HL-60 (cell line): Measurements from ENCODE around the gene CST9.

ENCODE experiments used
- DNase-seq, 2 experiments: peaks; one replicate each; pipeline ENCODE4 v3.0.0-alpha.2; 2010 to 2020; ENCODE audit warnings: low read depth in 1 of 2, low spot score in 1 of 2
- H3K27ac ChIP-seq: fragments of 250-450 bp; sonication (Bioruptor Pico); replicated peaks from 2 replicates; pipeline ENCODE4 v1.5.1; 2020; ENCODE audit warnings: mild to moderate bottlenecking, moderate library complexity
- H3K27me3 ChIP-seq: fragments of 250-450 bp; sonication (Bioruptor Pico); 2 replicates; pipeline ENCODE4 v1.5.1; 2021; ENCODE audit warnings: mild to moderate bottlenecking, moderate library complexity; ENCODE audit not compliant: insufficient read depth, poor library complexity, severe bottlenecking
- H3K4me3 ChIP-seq: replicated peaks from 2 replicates; pipeline ENCODE4 v1.5.1; 2011; ENCODE audit warnings: mild to moderate bottlenecking, control low read depth, low read length; ENCODE audit not compliant: insufficient read depth
- CTCF ChIP-seq: IDR thresholded peaks from one replicate; pipeline ENCODE4 v1.5.1; 2011; ENCODE audit warnings: low read length, control low read depth, inconsistent platforms; ENCODE audit not compliant: insufficient read depth
- GABPA ChIP-seq: IDR thresholded peaks from 2 replicates; pipeline ENCODE4 v1.6.1; 2012; ENCODE audit warnings: low read depth
- POLR2AphosphoS5 ChIP-seq: IDR thresholded peaks from 2 replicates; pipeline ENCODE4 v1.6.1; 2012; ENCODE audit warnings: low read depth
- REST ChIP-seq: IDR thresholded peaks from 2 replicates; pipeline ENCODE4 v1.6.1; 2012; ENCODE audit warnings: low read depth; ENCODE audit not compliant: insufficient replicate concordance
- SPI1 ChIP-seq: IDR thresholded peaks from 2 replicates; pipeline ENCODE4 v1.6.1; 2012; ENCODE audit warnings: low read depth, mild to moderate bottlenecking, borderline replicate concordance

CST9 gene

GRCh38 chr20:23646106-23646873 lies 40.6 kb upstream of the CST9 start:
- Histone ChIP-seq H3K27ac (no peak overlapping the region), H3K27me3 (no peaks in the 10 kb centered on the region), H3K4me3 (no peak overlapping the region)
- no peak for TF ChIP-seq CTCF
- TF ChIP-seq SPI1: peak; percentile 24; the same call in 1 of the 2 replicates
- no peak for TF ChIP-seq GABPA
- TF ChIP-seq REST: no peak
- TF ChIP-seq POLR2AphosphoS5: no peak
- no peak for DNase-seq

GRCh38 chr20:23645575-23645974 lies 39.9 kb upstream of the CST9 start:
- TF ChIP-seq CTCF (no peak), POLR2AphosphoS5 (no peak), SPI1 (no peak), REST (no peak), GABPA (no peak)

GRCh38 chr20:23644164-23644563 lies 38.4 kb upstream of the CST9 start:
- TF ChIP-seq GABPA (no peak), CTCF (no peak), SPI1 (no peak), POLR2AphosphoS5 (no peak), REST (no peak)
- DNase-seq: no peak

More at GRCh38 chr20:23645575-23645974, 39.9 kb upstream of the CST9 start:
- H3K27me3 ChIP-seq: no peaks in the 10 kb centered on the region
- no peak overlapping the region for H3K4me3 ChIP-seq
- DNase-seq: no peak
- H3K27ac ChIP-seq: no peak overlapping the region

More at GRCh38 chr20:23644164-23644563, 38.4 kb upstream of the CST9 start:
- H3K27ac ChIP-seq: no peak overlapping the region
- H3K27me3 ChIP-seq: no peaks in the 10 kb centered on the region
- H3K4me3 ChIP-seq: no peak overlapping the region
